Osteocyte (in vitro differentiated cells): ENCODE measurements around the gene PPFIA2. TPM values are rescaled to one million over a fixed set of nuclear protein-coding genes. Genes with fewer than 3 reads are reported as not detected.
"Not testable (repeated sequence)": the region's sequence is repeated elsewhere in the genome, so short reads cannot be mapped to it uniquely, and the experiment has no call there.

Source experiments
- DNase-seq: peaks from one replicate; pipeline ENCODE4 v3.0.0; 2021; ENCODE audit warnings: mixed read lengths; ENCODE audit not compliant: unreplicated experiment; ENCODE audit errors: extremely low spot score
- H3K27ac Mint-ChIP-seq: one replicate; pipeline ENCODE4 v1.8.0; 2021; ENCODE audit warnings: mild to moderate bottlenecking, mixed read lengths; ENCODE audit not compliant: unreplicated experiment
- H3K27me3 Mint-ChIP-seq: one replicate; pipeline ENCODE4 v1.8.0; 2021; ENCODE audit warnings: mixed read lengths; ENCODE audit not compliant: unreplicated experiment
- H3K36me3 Mint-ChIP-seq: one replicate; pipeline ENCODE4 v1.8.0; 2021; ENCODE audit warnings: mixed read lengths; ENCODE audit not compliant: unreplicated experiment
- H3K4me1 Mint-ChIP-seq: one replicate; pipeline ENCODE4 v1.8.0; 2021; ENCODE audit warnings: mixed read lengths; ENCODE audit not compliant: unreplicated experiment
- H3K4me3 Mint-ChIP-seq: one replicate; pipeline ENCODE4 v1.8.0; 2021; ENCODE audit warnings: mild to moderate bottlenecking, moderate library complexity, mixed read lengths; ENCODE audit not compliant: unreplicated experiment
- H3K9me3 Mint-ChIP-seq: one replicate; pipeline ENCODE4 v1.8.0; 2021; ENCODE audit warnings: mixed read lengths; ENCODE audit not compliant: unreplicated experiment
- total RNA-seq: library from RNA; stranded (reverse); gene quantifications from 2 replicates; pipeline ENCODE4 v1.2.1, GENCODE V29; 2021
- TF ChIP-seq, protein P1 (sequence below): fragments of 200-600 bp; sonication (generic); IDR thresholded peaks from 2 replicates; pipeline ENCODE4 v1.5.0; 2021; ENCODE audit warnings: antibody characterized with exemption, mild to moderate bottlenecking, moderate library complexity

Gene PPFIA2
- total RNA-seq, 1 donor from 2014 or later, result 0.67 TPM

DNA sequence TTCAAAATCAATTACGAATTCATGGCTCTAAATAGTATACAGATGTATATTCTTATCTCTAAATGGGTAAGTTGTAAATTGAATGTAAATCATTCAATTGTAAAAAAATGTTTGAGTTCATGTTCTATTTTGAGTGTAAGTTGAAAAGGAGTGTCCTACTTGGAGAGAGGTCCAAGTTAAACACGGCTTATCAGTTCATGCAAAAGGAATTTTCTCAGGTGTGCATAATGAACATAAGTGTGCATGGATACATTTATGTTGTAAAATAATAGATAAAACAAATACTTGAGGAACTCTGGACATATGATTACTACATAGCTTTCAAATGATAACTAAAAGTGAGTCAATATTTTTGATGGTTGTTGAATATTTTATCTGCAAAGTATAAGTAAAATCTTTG lies 79.5 kb downstream of the PPFIA2 start:
- Mint-ChIP-seq H3K4me1 (no peaks in the 10 kb centered on the region), H3K27ac (no peak overlapping the region), H3K4me3 (no peak overlapping the region), H3K9me3 (no peaks in the 10 kb centered on the region), H3K27me3 (peaks cover 3% of the 10 kb centered on the region), H3K36me3 (no peaks in the 10 kb centered on the region)
- TF ChIP-seq, protein P1, sequence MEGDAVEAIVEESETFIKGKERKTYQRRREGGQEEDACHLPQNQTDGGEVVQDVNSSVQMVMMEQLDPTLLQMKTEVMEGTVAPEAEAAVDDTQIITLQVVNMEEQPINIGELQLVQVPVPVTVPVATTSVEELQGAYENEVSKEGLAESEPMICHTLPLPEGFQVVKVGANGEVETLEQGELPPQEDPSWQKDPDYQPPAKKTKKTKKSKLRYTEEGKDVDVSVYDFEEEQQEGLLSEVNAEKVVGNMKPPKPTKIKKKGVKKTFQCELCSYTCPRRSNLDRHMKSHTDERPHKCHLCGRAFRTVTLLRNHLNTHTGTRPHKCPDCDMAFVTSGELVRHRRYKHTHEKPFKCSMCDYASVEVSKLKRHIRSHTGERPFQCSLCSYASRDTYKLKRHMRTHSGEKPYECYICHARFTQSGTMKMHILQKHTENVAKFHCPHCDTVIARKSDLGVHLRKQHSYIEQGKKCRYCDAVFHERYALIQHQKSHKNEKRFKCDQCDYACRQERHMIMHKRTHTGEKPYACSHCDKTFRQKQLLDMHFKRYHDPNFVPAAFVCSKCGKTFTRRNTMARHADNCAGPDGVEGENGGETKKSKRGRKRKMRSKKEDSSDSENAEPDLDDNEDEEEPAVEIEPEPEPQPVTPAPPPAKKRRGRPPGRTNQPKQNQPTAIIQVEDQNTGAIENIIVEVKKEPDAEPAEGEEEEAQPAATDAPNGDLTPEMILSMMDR, result no peak
- no peak for DNase-seq

DNA sequence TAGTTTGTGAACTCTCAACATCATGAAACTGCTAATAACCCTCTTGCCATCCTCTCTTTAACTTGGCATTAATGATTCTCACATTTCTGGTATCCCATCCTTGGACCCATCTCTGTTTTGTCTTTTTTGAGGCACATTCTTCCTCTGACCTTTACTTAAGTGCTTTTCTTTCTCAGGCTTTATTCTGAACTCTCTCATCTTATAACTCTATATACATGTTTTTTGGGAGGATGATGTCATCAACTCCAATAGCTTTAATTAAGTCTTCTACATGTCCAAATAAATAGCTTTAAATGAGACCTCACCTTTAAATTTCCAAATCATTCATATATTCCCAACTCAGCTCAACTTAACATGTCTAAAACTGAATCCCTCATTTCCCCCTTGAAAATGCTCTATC lies 88.4 kb downstream of the PPFIA2 start:
- no peak overlapping the region for H3K4me3 Mint-ChIP-seq
- H3K9me3 Mint-ChIP-seq, result no peaks in the 10 kb centered on the region

DNA sequence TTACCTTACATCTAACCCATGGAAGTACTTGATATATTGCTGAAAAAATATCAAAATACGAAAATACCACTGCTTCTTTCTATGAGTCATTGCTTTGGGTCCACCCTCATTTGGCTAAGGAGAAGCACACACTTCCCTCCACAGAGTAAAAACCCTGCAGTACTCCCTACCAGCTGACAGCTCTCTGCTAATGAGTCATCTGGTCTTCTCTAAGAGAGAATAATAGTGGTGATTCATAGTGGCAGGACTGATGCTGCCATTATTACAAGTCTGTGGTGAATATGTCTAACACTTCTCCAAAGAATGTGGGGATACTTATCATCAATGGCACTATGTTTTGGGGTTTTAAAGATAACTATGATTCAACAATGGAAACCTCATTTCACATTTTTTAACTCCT lies 90.7 kb downstream of the PPFIA2 start:
- Mint-ChIP-seq H3K27ac (no peak overlapping the region), H3K9me3 (no peaks in the 10 kb centered on the region), H3K4me1 (no peaks in the 10 kb centered on the region), H3K36me3 (no peaks in the 10 kb centered on the region), H3K27me3 (no peaks in the 10 kb centered on the region), H3K4me3 (no peak overlapping the region)
- DNase-seq, result no peak
- TF ChIP-seq, protein P1, result no peak

More for the DNA sequence above, 88.4 kb downstream of the PPFIA2 start:
- TF ChIP-seq, protein P1, result no peak
- DNase-seq, result no peak
- Mint-ChIP-seq H3K27ac (no peak overlapping the region), H3K4me1 (no peaks in the 10 kb centered on the region), H3K36me3 (no peaks in the 10 kb centered on the region), H3K27me3 (no peaks in the 10 kb centered on the region)

DNA sequence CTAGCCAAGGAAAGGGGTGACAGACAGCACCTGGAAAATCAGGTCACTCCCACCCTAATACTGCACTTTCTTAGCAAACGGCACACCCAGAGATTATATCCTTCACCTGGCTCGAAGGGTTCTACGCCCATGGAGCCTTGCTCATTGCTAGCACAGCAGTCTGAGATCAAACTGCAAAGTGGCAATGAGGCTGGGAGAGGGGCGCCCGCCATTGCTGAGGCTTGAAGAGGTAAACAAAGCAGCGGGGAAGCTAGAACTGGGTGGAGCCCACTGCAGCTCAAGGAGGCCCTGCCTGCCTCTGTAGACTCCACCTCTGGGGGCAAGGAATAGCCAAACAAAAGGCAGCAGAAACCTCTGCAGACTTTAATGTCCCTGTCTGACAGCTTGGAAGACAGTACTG lies 99.8 kb downstream of the PPFIA2 start:
- H3K4me3 Mint-ChIP-seq, H3K27me3 Mint-ChIP-seq, DNase-seq, H3K9me3 Mint-ChIP-seq, H3K36me3 Mint-ChIP-seq, H3K27ac Mint-ChIP-seq, H3K4me1 Mint-ChIP-seq: not testable (repeated sequence)

DNA sequence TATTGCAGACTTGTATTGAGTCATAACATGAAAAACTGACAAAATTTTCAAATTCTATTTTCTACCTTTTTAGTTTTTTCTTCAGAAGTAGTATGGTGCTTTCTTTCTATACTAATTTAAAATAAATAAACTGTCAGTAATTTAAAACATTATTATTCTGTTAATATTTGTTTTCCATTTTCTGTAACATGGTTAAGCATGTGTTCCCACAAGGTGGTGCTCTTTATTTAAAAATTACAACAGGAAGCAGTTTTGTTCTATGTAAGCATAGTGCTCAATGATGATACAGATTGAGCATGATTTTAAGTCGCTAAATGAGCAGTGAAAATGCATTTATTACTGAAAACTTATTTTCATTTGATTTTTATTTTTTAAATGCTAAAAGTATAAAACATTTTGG lies 114.6 kb downstream of the PPFIA2 start:
- Mint-ChIP-seq H3K27me3 (peaks cover 13% of the 10 kb centered on the region), H3K4me1 (no peaks in the 10 kb centered on the region), H3K9me3 (no peaks in the 10 kb centered on the region), H3K4me3 (no peak overlapping the region), H3K27ac (no peak overlapping the region), H3K36me3 (no peaks in the 10 kb centered on the region)
- TF ChIP-seq, protein P1, result peak; percentile 60
- DNase-seq, result no peak

DNA sequence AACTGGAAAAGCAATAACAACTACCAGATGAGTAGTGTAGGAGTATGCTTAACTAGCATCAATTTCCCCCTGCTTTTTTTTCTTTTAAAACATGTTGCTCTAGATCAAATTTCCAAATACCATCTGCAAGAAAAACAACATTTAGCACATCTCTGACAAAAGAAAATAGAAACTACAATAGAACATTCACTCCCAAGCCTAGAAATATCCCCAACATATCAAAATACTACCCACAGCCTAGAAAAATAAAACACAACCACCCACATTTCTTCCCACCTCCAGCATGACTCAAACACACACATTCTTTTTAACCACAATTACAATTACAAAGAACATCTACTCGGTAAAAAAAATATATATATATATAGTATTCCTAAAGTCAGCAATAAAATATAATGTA lies 120.0 kb downstream of the PPFIA2 start:
- H3K36me3 Mint-ChIP-seq, result no peaks in the 10 kb centered on the region
- no peak overlapping the region for H3K27ac Mint-ChIP-seq
- H3K4me3 Mint-ChIP-seq, result no peak overlapping the region
- peaks cover 14% of the 10 kb centered on the region for H3K27me3 Mint-ChIP-seq
- TF ChIP-seq, protein P1, result no peak
- DNase-seq, result no peak
- H3K4me1 Mint-ChIP-seq, result peaks cover 5% of the 10 kb centered on the region
- no peaks in the 10 kb centered on the region for H3K9me3 Mint-ChIP-seq
